Pancreas (tissue), 10 donors: ENCODE data around the gene RYR1. TPM values are rescaled to one million over a fixed set of nuclear protein-coding genes. Genes with fewer than 3 reads are reported as not detected.
A peak's percentile ranks its signal among the peaks of the same experiment; 100 is the strongest.

Experiments used
- ATAC-seq, 4 donors: fragments of 200-7000 bp; cut with Tn5 transposase; one replicate each; pipeline versions ENCODE4 v1.8.0 to v1.9.1; 2020; ENCODE audit warnings: mild to moderate bottlenecking in 4 of 4, moderate library complexity in 4 of 4
- DNase-seq, 6 donors: peaks; one replicate each; pipeline ENCODE4 v3.0.0-alpha.2; 2020
- FAIRE-seq: peaks from 2 replicates; lab custom pipeline; 2012; peaks lifted over from hg19 to GRCh38; lab: Jason Lieb, UNC
- H3K27ac ChIP-seq, 4 donors: fragments of 200-600 bp; sonication (generic); 1 replicate in 3 of 4; 2 replicates in 1 of 4; pipeline versions ENCODE4 v1.5.0 to v1.8.0; 2020
- H3K27me3 ChIP-seq, 4 donors: fragments of 200-600 bp; one replicate each; pipeline ENCODE4 v1.8.0; 2021
- H3K36me3 ChIP-seq, 3 donors: fragments of 200-600 bp; sonication (generic) in 1 of 3; one replicate each; pipeline versions ENCODE4 v1.5.0 to v1.8.0; 2020 to 2021
- H3K4me1 ChIP-seq, 3 donors: fragments of 200-600 bp; one replicate each; pipeline ENCODE4 v1.8.0; 2021
- H3K4me3 ChIP-seq, 4 donors: fragments of 200-600 bp; sonication (generic) in 2 of 4; one replicate each; pipeline versions ENCODE4 v1.5.0 to v1.8.0; 2020 to 2021
- H3K9me3 ChIP-seq, 4 donors: fragments of 200-600 bp; one replicate each; pipeline ENCODE4 v1.8.0; 2021
- CTCF ChIP-seq, 4 donors: fragments of 200-600 bp; sonication (generic) in 3 of 4; IDR thresholded peaks; one replicate each; pipeline versions ENCODE4 v1.5.0 to v1.8.0; 2021; ENCODE audit warnings: antibody characterized with exemption in 4 of 4
- WGBS, 2 donors: extraction: QIAGEN DNeasy Blood & Tissue Kit; methylation state at CpG; one replicate each; pipeline ENCODE4 v1.1.7; 2013; 5-methylcytosine and 5-hydroxymethylcytosine counted together
- intact Hi-C, 3 donors: fragments of 100-400 bp; cut with DNase I; formaldehyde crosslinking; loops; one replicate each; pipeline versions ENCODE4 v1.11.1 to v1.14.2; 2022
- polyA plus RNA-seq, 2 donors: library from polyadenylated mRNA; stranded (reverse); fragments of 200-250 nt; gene quantifications; one replicate each; pipeline ENCODE4 v1.2.3, GENCODE V29; 2013
- total RNA-seq, 6 donors: library from RNA; stranded (reverse); fragmentation: NEBNext Ultra II Directional in 4 of 6; extraction: Animal tissue kit (Norgen Biotek cat#: 25700) in 4 of 6; gene quantifications; one replicate each; pipeline versions ENCODE4 v1.2.1 to v1.2.4, GENCODE V29; 2021 to 2023
- donor health status: healthy with polysubstance abuse.
- donor health status: DM: no; HTN: no; CAD: no; lungs with moderate emphysema.
- donor health status: DM: no; HTN: no; CAD: no.
- donor health status: control.
- donor health status: control.
- donor health status: Bipolar disorder and iron deficiency.
- donor health status: DM: yes; HTN: yes; CAD: no.
- donor health status: DM: no; HTN: no; CAD: no.
- donor health status: DM: no; HTN: no; CAD: no.
- donor health status: DM: yes; HTN: yes; CAD: no.

Gene RYR1
- total and polyA plus RNA-seq, 8 donors, result 0.19 to 1.4 (median 0.57) TPM

GRCh38 chr19:38392707-38393308 lies 40.7 kb upstream of the RYR1 start:
- ATAC-seq, result no peak
- DNase-seq, result no peak
- Histone ChIP-seq H3K36me3 (no peaks in the 10 kb centered on the region), H3K4me1 (peaks cover 0 to 1% (median 0%) of the 10 kb centered on the region in 3 donors), H3K27me3 (peaks cover 0 to 8% (median 0%) of the 10 kb centered on the region in 4 donors), H3K4me3 (no peak overlapping the region), H3K27ac (no peak overlapping the region), H3K9me3 (no peaks in the 10 kb centered on the region)
- WGBS, 2 donors, result 60 to 65% methylated on average over 6 of the region's 6 CpGs
- no peak for FAIRE-seq
- TF ChIP-seq CTCF (IDR thresholded peaks at IDR 0.05), result no peak
- intact Hi-C loops, result no loop called here

GRCh38 chr19:38394488-38394887 lies 39.0 kb upstream of the RYR1 start:
- Histone ChIP-seq H3K4me3 (no peak overlapping the region), H3K9me3 (no peaks in the 10 kb centered on the region), H3K27ac (no peak overlapping the region), H3K4me1 (no peaks in the 10 kb centered on the region), H3K36me3 (no peaks in the 10 kb centered on the region), H3K27me3 (peaks cover 0 to 8% (median 0%) of the 10 kb centered on the region in 4 donors)
- peak in 1 of 6 donors; percentile 55 for DNase-seq
- peak in 3 of 4 donors; percentile 5 to 46 (median 8) for ATAC-seq
- intact Hi-C loops, result no loop called here
- TF ChIP-seq CTCF (IDR thresholded peaks at IDR 0.05), result no peak
- WGBS, 2 donors, result 5 to 8% methylated on average over 30 of the region's 30 CpGs
- no peak for FAIRE-seq

- ATAC-seq, result no peak
- TF ChIP-seq CTCF (IDR thresholded peaks at IDR 0.05), result no peak
- H3K9me3 ChIP-seq, result no peaks in the 10 kb centered on the region
- intact Hi-C loops, result no loop called here
- WGBS, 2 donors, result 6 to 9% methylated on average over 73 to 86 of the region's 86 CpGs
- H3K4me3 ChIP-seq, result no peak overlapping the region
- no peak for DNase-seq
- no peak for FAIRE-seq
- no peak overlapping the region for H3K27ac ChIP-seq
- H3K36me3 ChIP-seq, result no peaks in the 10 kb centered on the region
- peaks cover 0 to 8% (median 0%) of the 10 kb centered on the region in 4 donors for H3K27me3 ChIP-seq
- H3K4me1 ChIP-seq, result no peaks in the 10 kb centered on the region
Measured at GRCh38 chr19:38395381-38396114, 37.9 kb upstream of the RYR1 start.

- DNase-seq (no peak), FAIRE-seq (no peak), ATAC-seq (no peak)
- H3K27ac ChIP-seq, result no peak overlapping the region
- peaks cover 0 to 2% (median 0%) of the 10 kb centered on the region in 3 donors for H3K4me1 ChIP-seq
- no peaks in the 10 kb centered on the region for H3K9me3 ChIP-seq
- WGBS, 2 donors, result 30 to 44% methylated on average over 9 of the region's 9 CpGs
- intact Hi-C loops, result no loop called here
- no peak for TF ChIP-seq CTCF (IDR thresholded peaks at IDR 0.05)
- H3K4me3 ChIP-seq, result no peak overlapping the region
- no peaks in the 10 kb centered on the region for H3K36me3 ChIP-seq
- peaks cover 0 to 8% (median 0%) of the 10 kb centered on the region in 4 donors for H3K27me3 ChIP-seq
Measured at GRCh38 chr19:38399081-38399480, 34.4 kb upstream of the RYR1 start.

GRCh38 chr19:38399537-38399936 lies 34.0 kb upstream of the RYR1 start:
- intact Hi-C loops, result no loop called here
- peaks cover 0 to 2% (median 0%) of the 10 kb centered on the region in 3 donors for H3K4me1 ChIP-seq
- no peak overlapping the region for H3K4me3 ChIP-seq
- no peak overlapping the region for H3K27ac ChIP-seq
- 38 to 64% methylated on average over 1 of the region's 1 CpG for WGBS, 2 donors
- DNase-seq (no peak), FAIRE-seq (no peak), ATAC-seq (no peak)
- no peak for TF ChIP-seq CTCF (IDR thresholded peaks at IDR 0.05)
- peaks cover 0 to 8% (median 0%) of the 10 kb centered on the region in 4 donors for H3K27me3 ChIP-seq
- H3K36me3 ChIP-seq, result no peaks in the 10 kb centered on the region
- H3K9me3 ChIP-seq, result no peaks in the 10 kb centered on the region
